Trophoblast cell (in vitro differentiated cells and primary cell): ENCODE measurements around the gene CRYBG2.

Experiments used
- DNase-seq, 2 donors: peaks; one replicate each; pipeline ENCODE4 v3.0.0-alpha.2; 2016
- H2AFZ ChIP-seq: 2 replicates; pipeline ENCODE4 v1.6.1; 2013; ENCODE audit warnings: low read length, moderate library complexity, mild to moderate bottlenecking; ENCODE audit not compliant: insufficient read depth, poor library complexity
- H2AK5ac ChIP-seq: 2 replicates; pipeline ENCODE4 v1.6.1; 2013; ENCODE audit warnings: mild to moderate bottlenecking, low read length
- H2BK120ac ChIP-seq: 2 replicates; pipeline ENCODE4 v1.6.1; 2013; ENCODE audit warnings: low read length, mild to moderate bottlenecking, moderate library complexity; ENCODE audit not compliant: insufficient read depth, poor library complexity
- H2BK12ac ChIP-seq: 2 replicates; pipeline ENCODE4 v1.6.1; 2013; ENCODE audit warnings: mild to moderate bottlenecking, low read length, moderate library complexity
- H2BK5ac ChIP-seq: 2 replicates; pipeline ENCODE4 v1.6.1; 2013; ENCODE audit warnings: low read length, low read depth, moderate library complexity, mild to moderate bottlenecking; ENCODE audit not compliant: poor library complexity
- H3K14ac ChIP-seq: 2 replicates; pipeline ENCODE4 v1.6.1; 2013; ENCODE audit warnings: mild to moderate bottlenecking, low read length
- H3K18ac ChIP-seq: 2 replicates; pipeline ENCODE4 v1.6.1; 2013; ENCODE audit warnings: mild to moderate bottlenecking, low read length
- H3K23ac ChIP-seq: 2 replicates; pipeline ENCODE4 v1.6.1; 2013; ENCODE audit warnings: low read length
- H3K27ac ChIP-seq: 2 replicates; pipeline ENCODE4 v1.5.1; 2013; ENCODE audit warnings: low read depth, mild to moderate bottlenecking, inconsistent platforms, low read length, moderate library complexity
- H3K27me3 ChIP-seq: 2 replicates; pipeline ENCODE4 v1.6.1; 2013; ENCODE audit warnings: inconsistent platforms, mild to moderate bottlenecking, low read length, moderate library complexity; ENCODE audit not compliant: insufficient read depth
- H3K36me3 ChIP-seq, 2 experiments: 1 replicate in 1 of 2; 2 replicates in 1 of 2; pipeline ENCODE4 v1.6.1; 2013; ENCODE audit warnings: low read length in 2 of 2, mild to moderate bottlenecking in 2 of 2, moderate library complexity in 1 of 2; ENCODE audit not compliant: insufficient read depth in 2 of 2, control insufficient read depth in 1 of 2
- H3K4ac ChIP-seq: 2 replicates; pipeline ENCODE4 v1.6.1; 2013; ENCODE audit warnings: low read depth, mild to moderate bottlenecking, low read length, moderate library complexity
- H3K4me1 ChIP-seq, 2 experiments: 1 replicate in 1 of 2; 2 replicates in 1 of 2; pipeline ENCODE4 v1.6.1; 2013; ENCODE audit warnings: low read length in 2 of 2, mild to moderate bottlenecking in 2 of 2, moderate library complexity in 1 of 2; ENCODE audit not compliant: insufficient read depth in 2 of 2, control insufficient read depth in 1 of 2
- H3K4me2 ChIP-seq: 2 replicates; pipeline ENCODE4 v1.6.1; 2013; ENCODE audit warnings: inconsistent platforms, mild to moderate bottlenecking, low read length, moderate library complexity
- H3K4me3 ChIP-seq: 2 replicates; pipeline ENCODE4 v1.5.1; 2013; ENCODE audit warnings: mild to moderate bottlenecking, low read depth, low read length, inconsistent platforms
- H3K79me1 ChIP-seq: one replicate; pipeline ENCODE4 v1.6.1; 2013; ENCODE audit warnings: low read length
- H3K79me2 ChIP-seq: 2 replicates; pipeline ENCODE4 v1.6.1; 2013; ENCODE audit warnings: low read length, mild to moderate bottlenecking; ENCODE audit not compliant: control insufficient read depth, insufficient read depth, poor library complexity
- H3K9ac ChIP-seq: 2 replicates; pipeline ENCODE4 v1.6.1; 2013; ENCODE audit warnings: mild to moderate bottlenecking, low read length
- H3K9me3 ChIP-seq: 2 replicates; pipeline ENCODE4 v1.6.1; 2013; ENCODE audit warnings: low read depth, mild to moderate bottlenecking, control low read depth, inconsistent platforms, low read length; ENCODE audit not compliant: insufficient read depth
- H4K12ac ChIP-seq: 2 replicates; pipeline ENCODE4 v1.6.1; 2013; ENCODE audit warnings: low read depth, mild to moderate bottlenecking, low read length, moderate library complexity
- H4K8ac ChIP-seq: 2 replicates; pipeline ENCODE4 v1.6.1; 2013; ENCODE audit warnings: low read depth, mild to moderate bottlenecking, low read length, moderate library complexity
- H4K91ac ChIP-seq: one replicate; pipeline ENCODE4 v1.6.1; 2013; ENCODE audit warnings: low read depth, mild to moderate bottlenecking, low read length, moderate library complexity
- WGBS: extraction: QIAGEN DNeasy Blood & Tissue Kit; methylation state at CpG from one replicate; pipeline ENCODE4 v1.1.7; 2013; ENCODE audit warnings: missing lambda C conversion rate; ENCODE audit not compliant: insufficient read length, insufficient coverage; ENCODE audit errors: extremely low coverage; 5-methylcytosine and 5-hydroxymethylcytosine counted together

CRYBG2 gene

DNA sequence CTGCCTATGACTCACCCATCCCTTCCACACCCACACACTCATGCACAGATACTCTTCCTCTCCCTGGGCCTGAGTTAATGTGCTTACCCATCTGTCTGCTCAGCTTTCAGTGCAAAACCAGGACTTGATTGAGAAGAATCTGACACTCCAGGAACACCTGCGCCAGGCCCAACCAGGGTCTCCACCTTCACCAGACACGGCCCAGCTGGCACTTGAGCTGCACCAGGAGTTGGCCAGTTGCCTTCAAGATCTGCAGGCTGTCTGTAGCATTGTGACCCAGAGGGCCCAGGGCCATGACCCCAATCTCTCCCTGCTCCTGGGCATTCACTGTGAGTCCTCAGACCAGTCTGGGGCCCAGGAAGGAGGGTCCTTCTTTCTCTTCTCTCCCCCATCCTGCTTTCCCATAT is 77.5 kb downstream of the CRYBG2 start:
- Histone ChIP-seq H3K4me1 (peaks cover 13 to 25% of the 10 kb centered on the region in 2 experiments), H3K27ac (no peak overlapping the region), H2BK5ac (no peak overlapping the region), H4K91ac (no peak overlapping the region), H2BK12ac (no peak overlapping the region), H4K8ac (no peak overlapping the region), H3K4me2 (no peak overlapping the region), H2BK120ac (no peak overlapping the region), H3K9ac (no peak overlapping the region), H3K23ac (no peak overlapping the region), H3K14ac (no peak overlapping the region), H3K4ac (no peak overlapping the region), H3K36me3 (peaks cover 24 to 42% of the 10 kb centered on the region in 2 experiments), H2AK5ac (no peak overlapping the region), H3K4me3 (no peak overlapping the region), H2AFZ (no peak overlapping the region), H4K12ac (no peak overlapping the region), H3K79me2 (peaks cover 4% of the 10 kb centered on the region), H3K18ac (no peak overlapping the region), H3K79me1 (peaks cover 5% of the 10 kb centered on the region), H3K9me3 (no peaks in the 10 kb centered on the region), H3K27me3 (no peaks in the 10 kb centered on the region)
- WGBS = no CpG with 5 or more reads among the region's 2 CpGs
- DNase-seq = no peak

DNA sequence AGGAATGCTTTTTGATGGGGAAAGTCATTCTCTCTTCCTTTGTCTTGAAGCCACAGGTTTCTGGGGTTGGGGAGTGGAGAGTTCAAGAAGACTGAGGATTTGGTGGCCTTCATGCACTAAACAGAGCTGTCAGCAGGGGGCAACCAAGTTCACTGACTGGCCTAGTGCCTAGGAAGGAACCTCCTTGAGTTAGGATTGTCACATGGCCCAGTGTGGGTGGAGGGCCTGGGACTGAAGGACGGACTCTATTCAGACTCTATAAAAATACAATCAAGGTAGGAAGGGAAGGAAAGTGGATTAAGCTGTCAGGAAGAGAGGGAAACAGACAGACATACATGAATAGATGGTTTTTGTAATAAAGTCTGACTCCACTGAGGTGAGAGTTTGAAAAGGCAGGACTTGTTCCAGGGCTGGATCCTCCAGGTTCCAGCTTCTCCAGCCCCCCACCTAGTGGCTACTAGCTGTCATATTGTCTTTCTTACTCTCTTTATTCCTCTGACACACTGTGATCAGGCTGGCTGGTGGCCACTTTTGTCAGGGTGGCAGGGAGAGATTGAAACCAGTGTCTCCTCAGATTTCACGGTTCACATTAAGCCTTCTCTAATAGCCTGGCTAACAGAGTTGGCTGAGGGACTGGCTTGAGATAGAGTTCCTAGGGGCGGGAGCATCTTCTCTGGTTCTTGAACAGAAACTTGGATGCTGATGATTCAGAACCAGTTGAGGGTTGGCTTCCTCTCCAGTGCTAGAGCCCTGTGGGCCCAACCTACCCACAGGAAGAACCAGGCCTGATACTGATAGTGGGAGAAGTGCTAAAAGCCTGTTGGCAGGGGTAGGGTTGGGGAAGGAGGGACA is 78.1 kb downstream of the CRYBG2 start:
- H3K23ac ChIP-seq = no peak overlapping the region
- no peak overlapping the region for H3K9ac ChIP-seq
- no peaks in the 10 kb centered on the region for H3K9me3 ChIP-seq
- H4K12ac ChIP-seq = no peak overlapping the region
- H3K4ac ChIP-seq = no peak overlapping the region
- H3K18ac ChIP-seq = no peak overlapping the region
- no peak overlapping the region for H2BK12ac ChIP-seq
- no peak overlapping the region for H2BK5ac ChIP-seq
- peaks cover 4% of the 10 kb centered on the region for H3K79me2 ChIP-seq
- H3K14ac ChIP-seq = no peak overlapping the region
- DNase-seq = peak; percentile 88 to 93
- H3K4me2 ChIP-seq = no peak overlapping the region
- H4K91ac ChIP-seq = peak overlapping the region; percentile 21
- peaks cover 21 to 38% of the 10 kb centered on the region in 2 experiments for H3K36me3 ChIP-seq
- H3K79me1 ChIP-seq = peaks cover 5% of the 10 kb centered on the region
- no peaks in the 10 kb centered on the region for H3K27me3 ChIP-seq
- H3K27ac ChIP-seq = peak overlapping the region; percentile 4
- H2AK5ac ChIP-seq = no peak overlapping the region
- H3K4me1 ChIP-seq = peaks cover 6 to 19% of the 10 kb centered on the region in 2 experiments
- WGBS = no CpG with 5 or more reads among the region's 3 CpGs
- no peak overlapping the region for H2AFZ ChIP-seq
- H3K4me3 ChIP-seq = no peak overlapping the region
- H4K8ac ChIP-seq = no peak overlapping the region
- H2BK120ac ChIP-seq = no peak overlapping the region

DNA sequence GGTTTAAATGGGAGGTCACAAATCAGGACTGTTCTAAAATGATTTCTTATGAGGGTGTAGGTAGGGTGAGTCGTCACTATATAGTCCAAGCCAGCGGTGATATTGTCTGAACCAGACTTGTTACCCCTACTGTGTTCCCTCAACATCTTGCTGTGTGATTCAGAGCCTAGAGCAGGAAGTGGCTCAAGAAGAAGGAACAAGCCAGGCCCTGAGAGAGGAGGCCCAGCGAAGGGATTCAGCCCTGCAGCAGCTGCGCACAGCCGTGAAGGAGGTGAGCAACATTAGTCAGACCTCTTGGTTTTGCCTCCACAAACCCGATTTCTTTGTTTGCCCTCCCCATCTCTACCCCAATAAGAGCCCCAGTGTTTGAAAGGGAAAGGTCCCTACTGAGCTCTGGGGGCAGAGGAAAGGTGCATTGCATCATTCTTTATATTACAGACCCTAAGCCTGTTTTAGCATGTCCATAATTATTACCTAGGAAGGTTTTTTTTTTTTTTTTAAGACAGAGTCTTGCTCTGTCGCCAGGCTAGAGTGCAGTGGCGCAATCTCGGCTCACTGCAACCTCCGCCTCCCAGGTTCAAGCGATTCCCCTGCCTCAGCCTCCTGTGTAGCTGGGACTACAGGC is 79.0 kb downstream of the CRYBG2 start:
- Histone ChIP-seq H3K4me2 (no peak overlapping the region), H3K36me3 (peaks cover 22 to 41% of the 10 kb centered on the region in 2 experiments), H2AFZ (no peak overlapping the region), H4K8ac (no peak overlapping the region), H3K27ac (no peak overlapping the region), H4K91ac (no peak overlapping the region), H3K79me1 (peaks cover under 1% of the 10 kb centered on the region), H3K9ac (no peak overlapping the region), H3K4ac (no peak overlapping the region), H2BK12ac (no peak overlapping the region), H2BK5ac (no peak overlapping the region), H3K27me3 (no peaks in the 10 kb centered on the region), H3K79me2 (no peaks in the 10 kb centered on the region), H4K12ac (no peak overlapping the region), H3K18ac (no peak overlapping the region), H2AK5ac (no peak overlapping the region), H3K14ac (no peak overlapping the region), H3K4me3 (no peak overlapping the region), H2BK120ac (no peak overlapping the region), H3K23ac (no peak overlapping the region), H3K9me3 (no peaks in the 10 kb centered on the region), H3K4me1 (peaks cover 6 to 13% of the 10 kb centered on the region in 2 experiments)
- no peak for DNase-seq
- no CpG with 5 or more reads among the region's 11 CpGs for WGBS
